ENCODE data around the gene JMY.

- TF ChIP-seq BACH1 (IDR thresholded peaks at IDR 0.05; ENCODE audit: low read length) (no peak), CTCF (IDR thresholded peaks at IDR 0.05; ENCODE audit: control extremely low read depth in 1 of 3, insufficient read depth in 1 of 3, low read depth in 1 of 3, low read length in 3 of 3) (no peak), CREB1 (IDR thresholded peaks at IDR 0.05) (no peak), EZH2 (IDR thresholded peaks at IDR 0.05; ENCODE audit: low read depth, low read length, severe bottlenecking) (no peak), EP300 (IDR thresholded peaks at IDR 0.05; ENCODE audit: borderline replicate concordance in 1 of 2, low read depth in 2 of 2, low read length in 2 of 2) (no peak), NRF1 (IDR thresholded peaks at IDR 0.05; ENCODE audit: low read depth, low read length) (no peak), POLR2A (IDR thresholded peaks at IDR 0.05; ENCODE audit: control extremely low read depth in 1 of 2, low read depth in 2 of 2, low read length in 2 of 2) (no peak; a peak in 1 of 3 replicates), CHD1 (IDR thresholded peaks at IDR 0.05; ENCODE audit: low read depth, low read length) (no peak), RFX5 (IDR thresholded peaks at IDR 0.05; ENCODE audit: borderline replicate concordance, low read depth, low read length) (no peak), CHD2 (IDR thresholded peaks at IDR 0.05; ENCODE audit: low read length) (no peak), YY1 (IDR thresholded peaks at IDR 0.05; ENCODE audit: low read depth, low read length) (no peak), CBX8 (IDR thresholded peaks at IDR 0.05; ENCODE audit: borderline replicate concordance, low read depth, low read length) (no peak)
Measured at GRCh38 chr5:79237740-79238560, 2.0 kb downstream of the JMY start.
